Measurements from ENCODE around the gene SLC35F6.
"Not testable (repeated sequence)": the region's sequence is repeated elsewhere in the genome, so short reads cannot be mapped to it uniquely, and the experiment has no call there.

The SLC35F6 gene

DNA sequence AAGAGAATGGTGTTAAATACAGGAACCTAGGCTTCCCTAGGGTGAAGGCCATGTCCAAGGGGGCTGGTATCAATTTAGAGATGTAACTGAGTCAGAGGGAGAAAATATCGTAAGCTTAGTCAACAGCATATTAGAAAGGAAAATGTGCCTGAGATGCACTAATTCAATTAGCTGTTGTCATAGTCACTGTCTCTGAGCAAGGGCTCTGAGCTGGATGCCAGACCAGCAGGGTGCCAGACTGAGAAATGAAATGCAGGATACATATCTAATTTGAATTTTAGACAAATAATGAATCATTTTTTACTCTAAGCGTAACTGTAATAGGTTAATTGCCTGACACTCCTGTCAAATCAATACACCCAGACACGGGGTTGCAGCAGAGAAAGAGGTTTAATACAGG lies 11.4 kb upstream of the SLC35F6 start:
- no peak overlapping the region for H3K27ac ChIP-seq
- TF ChIP-seq, protein P1, sequence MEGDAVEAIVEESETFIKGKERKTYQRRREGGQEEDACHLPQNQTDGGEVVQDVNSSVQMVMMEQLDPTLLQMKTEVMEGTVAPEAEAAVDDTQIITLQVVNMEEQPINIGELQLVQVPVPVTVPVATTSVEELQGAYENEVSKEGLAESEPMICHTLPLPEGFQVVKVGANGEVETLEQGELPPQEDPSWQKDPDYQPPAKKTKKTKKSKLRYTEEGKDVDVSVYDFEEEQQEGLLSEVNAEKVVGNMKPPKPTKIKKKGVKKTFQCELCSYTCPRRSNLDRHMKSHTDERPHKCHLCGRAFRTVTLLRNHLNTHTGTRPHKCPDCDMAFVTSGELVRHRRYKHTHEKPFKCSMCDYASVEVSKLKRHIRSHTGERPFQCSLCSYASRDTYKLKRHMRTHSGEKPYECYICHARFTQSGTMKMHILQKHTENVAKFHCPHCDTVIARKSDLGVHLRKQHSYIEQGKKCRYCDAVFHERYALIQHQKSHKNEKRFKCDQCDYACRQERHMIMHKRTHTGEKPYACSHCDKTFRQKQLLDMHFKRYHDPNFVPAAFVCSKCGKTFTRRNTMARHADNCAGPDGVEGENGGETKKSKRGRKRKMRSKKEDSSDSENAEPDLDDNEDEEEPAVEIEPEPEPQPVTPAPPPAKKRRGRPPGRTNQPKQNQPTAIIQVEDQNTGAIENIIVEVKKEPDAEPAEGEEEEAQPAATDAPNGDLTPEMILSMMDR (IDR thresholded peaks at IDR 0.05) = no peak
- no peak for TF ChIP-seq ZFX (IDR thresholded peaks at IDR 0.05; ENCODE audit: borderline replicate concordance)

DNA sequence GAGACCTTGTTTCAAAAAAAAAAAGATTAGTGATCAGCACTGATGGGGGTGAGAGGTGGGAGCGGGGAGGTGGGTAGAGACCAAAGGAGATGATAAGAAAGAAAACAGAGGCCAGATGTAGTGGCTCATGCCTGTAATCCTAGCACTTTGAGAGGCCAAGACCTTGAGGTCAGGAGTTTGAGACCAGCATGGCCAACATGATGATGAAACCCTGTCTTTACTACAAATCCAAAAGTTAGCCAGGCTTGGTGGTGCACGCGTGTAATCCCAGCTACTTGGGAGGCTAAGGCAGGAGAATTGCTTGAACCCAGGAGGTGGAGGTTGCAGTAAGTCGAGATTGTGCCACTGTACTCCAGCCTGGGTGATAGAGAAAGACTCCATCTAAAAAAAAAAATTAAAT lies 9.5 kb upstream of the SLC35F6 start:
- no peak overlapping the region for H3K27ac ChIP-seq
- no peak for TF ChIP-seq ZFX (IDR thresholded peaks at IDR 0.05; ENCODE audit: borderline replicate concordance)

DNA sequence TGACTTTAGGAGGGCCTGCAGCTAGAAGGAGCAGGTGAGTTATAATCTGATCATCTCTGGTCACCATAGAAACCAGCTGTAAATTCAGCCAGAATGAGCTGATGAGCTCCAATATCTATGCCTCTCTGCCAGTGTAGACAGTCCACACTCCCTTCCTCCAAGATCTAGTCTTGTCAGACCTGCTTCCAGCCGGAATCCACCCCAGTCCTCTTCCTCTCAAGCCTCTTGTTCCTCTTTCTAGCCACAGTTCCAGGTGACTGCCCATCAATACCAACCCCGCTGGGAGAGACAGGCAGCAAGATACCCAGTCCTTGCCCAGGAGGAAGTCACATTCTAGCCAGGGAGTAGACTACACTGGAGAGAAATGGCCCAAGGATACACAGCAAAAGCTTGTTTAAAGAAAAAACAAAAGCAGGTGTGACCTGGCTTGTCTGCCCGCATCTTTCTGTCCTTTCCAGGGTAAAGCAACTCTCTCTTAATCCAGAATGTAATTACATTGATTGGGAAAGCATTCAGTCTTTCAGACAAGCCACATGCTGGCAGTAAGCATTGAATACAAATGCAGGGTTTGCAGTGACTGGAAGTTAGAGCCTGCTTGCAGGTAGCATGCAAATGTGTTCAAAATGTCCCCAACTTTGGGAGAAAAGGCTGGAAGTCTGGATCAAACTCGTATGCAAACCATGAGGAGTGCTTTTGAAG lies 9.0 kb upstream of the SLC35F6 start:
- TF ChIP-seq ZFX (IDR thresholded peaks at IDR 0.05; ENCODE audit: borderline replicate concordance) = no peak
- TF ChIP-seq, protein P1 (IDR thresholded peaks at IDR 0.05) = no peak
- no peak overlapping the region for H3K27ac ChIP-seq

DNA sequence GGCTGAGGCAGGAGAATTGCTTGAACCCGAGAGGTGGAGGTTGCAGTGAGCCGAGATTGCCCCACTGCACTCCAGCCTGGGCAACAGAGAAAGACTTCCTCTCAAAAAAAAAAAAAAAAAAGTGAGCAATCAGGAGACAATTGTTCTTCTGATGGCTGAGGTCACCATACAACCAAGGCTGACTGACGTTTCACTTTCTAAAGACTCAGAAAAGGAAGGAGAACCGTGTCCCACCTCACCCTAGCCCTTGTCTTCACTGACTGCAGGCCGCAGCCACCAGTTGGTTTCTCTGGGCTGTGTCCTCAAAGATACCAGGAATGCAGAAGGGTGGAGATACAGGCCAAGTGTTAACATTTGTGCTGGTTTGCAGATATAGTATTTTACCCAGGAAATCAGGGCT lies 7.7 kb upstream of the SLC35F6 start:
- H3K27ac ChIP-seq = no peak overlapping the region
- TF ChIP-seq, protein P1 (IDR thresholded peaks at IDR 0.05) = no peak
- no peak for TF ChIP-seq ZFX (IDR thresholded peaks at IDR 0.05; ENCODE audit: borderline replicate concordance)

DNA sequence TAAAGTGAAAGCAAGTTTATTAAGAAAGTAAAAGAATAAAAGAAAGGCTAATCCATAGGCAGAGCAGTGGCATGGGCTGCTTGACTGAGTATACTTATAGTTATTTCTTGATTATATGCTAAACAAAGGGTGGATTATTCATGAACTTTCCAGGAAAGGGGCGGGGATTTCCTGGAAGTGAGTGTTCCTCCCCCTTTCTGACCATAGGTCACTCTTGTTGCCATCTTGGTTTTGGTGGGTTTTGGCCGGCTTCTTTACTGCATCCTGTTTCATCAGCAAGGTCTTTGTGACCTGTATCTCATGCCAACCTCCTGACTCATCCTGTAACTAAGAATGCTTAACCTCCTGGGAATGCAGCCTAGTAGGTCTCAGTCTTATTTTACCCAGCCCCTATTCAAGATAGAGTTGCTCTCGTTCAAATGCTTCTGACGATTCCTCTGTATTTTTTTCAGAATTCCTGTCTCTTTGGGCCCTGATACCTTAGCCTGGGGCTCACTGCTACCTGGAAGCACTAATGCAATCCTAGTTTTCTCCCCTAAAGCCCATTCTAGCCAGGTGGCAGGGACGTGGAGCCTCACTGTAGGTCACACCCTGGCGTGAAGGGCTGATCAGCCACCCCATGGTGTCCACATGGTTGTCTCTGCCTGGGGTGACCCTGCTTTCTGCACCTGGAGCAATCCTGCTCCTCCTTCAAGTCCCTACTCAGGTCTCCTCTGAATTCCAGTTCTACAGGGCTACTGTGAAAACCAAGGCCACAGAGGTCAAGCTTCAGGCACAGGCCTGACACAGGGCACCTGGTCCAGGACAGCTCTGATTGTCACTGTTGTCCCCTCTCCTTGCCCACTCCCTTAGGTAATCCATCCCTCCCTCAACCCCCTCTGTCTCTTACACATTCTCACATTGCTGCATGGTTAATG lies 6.0 kb upstream of the SLC35F6 start:
- TF ChIP-seq, protein P1 (IDR thresholded peaks at IDR 0.05) = no peak
- no peak for TF ChIP-seq ZFX (IDR thresholded peaks at IDR 0.05; ENCODE audit: borderline replicate concordance)
- peak overlapping the region; percentile 20; the same call in 1 of the 2 replicates for H3K27ac ChIP-seq

DNA sequence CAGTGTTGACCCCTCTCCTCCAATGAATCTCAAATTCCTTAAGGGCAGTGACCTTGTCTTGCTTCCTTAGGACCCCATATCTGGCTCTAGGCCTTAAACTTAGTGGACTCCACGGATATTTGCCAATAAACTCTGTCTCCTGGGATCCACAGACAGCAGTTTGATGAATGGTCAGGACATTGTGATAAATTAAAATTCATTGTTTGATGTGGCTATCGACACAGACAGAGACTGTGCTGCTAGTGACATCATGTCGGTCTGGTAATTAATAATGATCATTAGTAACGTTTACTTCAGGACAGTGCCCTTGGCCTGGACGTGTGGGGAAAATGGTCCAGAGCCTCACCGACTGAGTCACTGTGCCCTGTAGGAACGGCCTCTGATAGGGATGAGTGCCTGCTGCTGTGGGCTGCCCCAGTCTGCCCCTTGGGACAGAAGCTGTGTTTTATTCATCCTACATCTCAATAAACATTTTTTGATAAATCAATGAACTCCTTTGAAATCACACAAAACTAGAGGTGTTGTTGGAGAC lies 5.2 kb upstream of the SLC35F6 start:
- H3K27ac ChIP-seq = no peak overlapping the region
- TF ChIP-seq ZFX (IDR thresholded peaks at IDR 0.05; ENCODE audit: borderline replicate concordance) = no peak
- TF ChIP-seq, protein P1 (IDR thresholded peaks at IDR 0.05) = no peak

DNA sequence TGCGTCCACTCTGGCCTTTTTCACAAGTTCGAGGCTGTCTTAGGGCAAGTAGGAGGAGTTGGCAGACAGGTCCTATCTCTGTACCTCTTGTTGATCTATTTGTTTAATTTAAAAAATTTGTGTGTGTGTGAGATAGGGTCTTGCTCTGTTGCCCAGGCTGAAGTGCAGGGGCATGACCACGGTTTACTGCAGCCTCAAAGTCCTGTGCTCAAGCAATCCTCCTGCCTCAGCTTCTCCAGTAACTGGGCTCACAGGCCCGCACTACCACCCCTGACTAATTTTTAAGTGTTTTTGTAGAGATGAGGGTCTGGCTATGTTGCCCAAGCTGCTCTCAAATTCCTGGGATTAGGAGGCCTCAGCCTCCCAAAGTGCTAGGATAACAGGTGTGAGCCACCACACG lies 4.2 kb upstream of the SLC35F6 start:
- TF ChIP-seq ZFX (IDR thresholded peaks at IDR 0.05; ENCODE audit: borderline replicate concordance) = no peak
- TF ChIP-seq, protein P1 (IDR thresholded peaks at IDR 0.05) = no peak

DNA sequence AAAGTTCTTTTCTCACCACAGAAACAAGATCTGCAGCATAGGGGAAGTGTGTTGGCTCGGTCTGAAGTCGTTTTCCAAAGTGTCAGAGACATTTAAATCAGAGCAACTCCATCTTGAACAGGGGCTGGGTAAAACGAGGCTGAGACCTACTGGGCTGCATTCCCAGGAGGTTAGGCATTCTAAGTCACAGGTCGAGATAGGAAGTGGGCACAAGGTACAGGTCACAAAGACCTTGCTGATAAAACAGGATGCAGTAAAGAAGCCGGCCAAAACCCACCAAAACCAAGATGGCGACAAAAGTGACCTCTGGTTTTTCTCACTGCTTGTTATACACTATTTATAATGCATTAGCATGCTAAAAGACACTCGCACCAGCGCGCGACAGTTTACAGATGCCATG lies 3.1 kb upstream of the SLC35F6 start:
- not testable (repeated sequence) for H3K27ac ChIP-seq

More for the DNA sequence above, 4.2 kb upstream of the SLC35F6 start:
- no peak overlapping the region for H3K27ac ChIP-seq

Data from 22Rv1 (cell line).